COR-L47 (cell line): ENCODE measurements around the gene HEG1.
"Not testable (repeated sequence)": the region's sequence is repeated elsewhere in the genome, so short reads cannot be mapped to it uniquely, and the experiment has no call there.

Experiments
- DNase-seq: peaks from one replicate; lab custom pipeline; 2025; lab: John Stamatoyannopoulos, UW

HEG1 gene

DNA sequence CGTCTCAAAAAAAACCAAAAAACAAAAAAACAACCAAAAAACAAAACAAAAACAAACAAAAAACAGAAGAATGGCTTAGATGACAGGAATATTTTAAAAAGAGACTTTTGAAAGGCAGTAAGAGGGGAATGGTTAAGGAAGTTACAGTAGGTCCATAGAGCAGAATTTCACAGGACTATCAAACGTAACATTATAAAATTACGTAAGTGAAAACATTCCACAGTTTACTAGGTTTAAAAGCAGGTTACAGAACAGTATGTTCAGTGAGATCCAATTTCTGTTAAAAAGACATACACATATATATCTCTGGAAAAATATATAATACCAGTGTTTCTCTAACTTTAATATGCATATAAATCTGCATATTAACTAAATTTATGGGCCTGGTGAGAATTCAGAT lies 71.0 kb downstream of the HEG1 start:
- no peak for DNase-seq

DNA sequence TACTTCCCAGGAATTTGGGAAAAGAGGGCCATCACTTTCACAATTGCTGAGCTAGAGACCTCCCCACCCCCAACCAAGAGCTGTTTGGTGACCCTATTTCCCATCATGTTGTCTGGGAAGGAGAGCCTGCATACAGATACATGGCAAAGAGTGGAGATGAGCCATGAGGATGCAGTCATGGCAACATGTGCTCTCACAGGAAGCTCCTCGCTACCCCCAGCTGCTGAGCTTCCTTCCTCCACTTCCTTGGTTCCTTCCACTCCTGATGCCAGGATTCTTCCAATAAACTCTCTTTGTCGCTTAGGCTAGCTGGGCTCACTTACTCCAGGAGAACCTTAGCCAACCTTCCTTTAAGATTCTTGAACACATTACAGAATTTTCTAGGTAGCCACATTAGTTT lies 72.9 kb downstream of the HEG1 start:
- DNase-seq = no peak

DNA sequence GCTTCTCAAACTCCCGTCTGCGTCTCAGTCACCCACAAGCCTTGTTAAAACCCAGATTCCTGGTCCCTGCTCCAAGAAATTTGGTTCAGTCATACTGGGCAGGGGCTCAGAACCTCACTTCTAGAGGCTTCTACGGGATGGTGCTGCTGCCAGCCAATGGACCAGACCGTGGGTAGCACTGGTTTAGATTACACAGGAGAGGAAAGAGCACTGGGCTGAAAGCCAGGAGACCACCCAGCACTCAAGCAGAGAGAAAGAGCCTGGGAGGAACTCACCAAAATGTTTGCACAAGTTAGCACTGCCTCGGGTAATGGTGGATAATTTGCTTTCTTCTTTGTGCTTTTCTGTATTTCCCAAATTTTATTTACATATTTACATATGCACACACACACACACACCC lies 74.3 kb downstream of the HEG1 start:
- peak; percentile 19 for DNase-seq

DNA sequence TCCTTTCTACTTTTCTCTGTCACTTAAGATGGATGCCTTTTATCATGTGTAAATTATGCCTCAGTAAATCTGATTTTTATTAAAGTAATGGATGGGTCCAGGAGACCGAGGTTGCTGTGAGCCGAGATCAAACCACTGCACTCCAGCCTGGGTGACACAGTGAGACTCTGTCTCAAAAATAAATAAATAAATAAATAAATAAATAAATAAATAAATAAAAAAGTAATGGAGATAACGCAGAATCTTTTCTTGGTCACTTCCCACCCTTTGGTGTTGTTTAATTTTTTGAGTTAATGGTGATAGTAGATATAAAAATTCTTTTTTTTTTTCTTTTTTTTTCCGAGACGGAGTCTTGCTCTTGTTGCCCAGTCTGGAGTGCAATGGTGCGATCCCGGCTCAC lies 77.2 kb downstream of the HEG1 start:
- no peak for DNase-seq

DNA sequence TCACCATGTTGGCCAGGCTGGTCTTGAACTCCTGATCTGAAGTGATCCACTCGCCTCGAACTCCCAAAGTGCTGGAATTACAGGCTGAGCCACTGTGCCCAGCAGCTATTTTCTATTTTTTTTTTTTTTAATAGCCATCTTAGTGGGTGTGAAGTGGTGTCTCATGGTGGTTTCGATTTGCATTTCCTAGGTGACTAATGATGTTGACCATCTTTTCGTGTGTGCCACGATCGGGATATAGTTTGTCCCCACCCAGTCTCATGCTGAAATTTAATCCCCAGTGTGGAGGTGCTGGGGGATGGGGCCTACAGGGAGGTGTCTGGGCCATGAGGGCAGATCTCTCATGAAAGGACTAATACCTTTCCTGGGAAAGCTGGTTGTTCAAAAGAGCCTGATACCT lies 79.4 kb downstream of the HEG1 start:
- no peak for DNase-seq

DNA sequence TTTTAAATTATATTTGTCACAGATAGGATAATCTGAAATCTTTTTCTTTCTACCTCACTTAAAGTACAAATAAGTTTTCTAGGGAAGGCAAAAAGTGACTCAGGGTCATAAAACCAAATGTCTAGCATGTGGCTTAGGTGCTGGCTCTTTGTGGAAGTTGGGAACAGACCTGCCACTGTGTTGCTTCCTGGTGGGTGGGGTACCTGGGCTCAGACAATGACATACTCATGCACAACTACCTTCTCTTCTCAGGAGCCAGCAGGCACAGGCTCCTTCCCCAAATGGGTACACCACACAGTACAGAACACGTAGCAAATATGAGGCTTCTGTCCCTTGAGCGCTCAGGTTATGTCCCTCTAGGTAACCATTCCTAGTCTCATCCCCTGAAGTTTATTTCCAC lies 81.1 kb downstream of the HEG1 start:
- no peak for DNase-seq

DNA sequence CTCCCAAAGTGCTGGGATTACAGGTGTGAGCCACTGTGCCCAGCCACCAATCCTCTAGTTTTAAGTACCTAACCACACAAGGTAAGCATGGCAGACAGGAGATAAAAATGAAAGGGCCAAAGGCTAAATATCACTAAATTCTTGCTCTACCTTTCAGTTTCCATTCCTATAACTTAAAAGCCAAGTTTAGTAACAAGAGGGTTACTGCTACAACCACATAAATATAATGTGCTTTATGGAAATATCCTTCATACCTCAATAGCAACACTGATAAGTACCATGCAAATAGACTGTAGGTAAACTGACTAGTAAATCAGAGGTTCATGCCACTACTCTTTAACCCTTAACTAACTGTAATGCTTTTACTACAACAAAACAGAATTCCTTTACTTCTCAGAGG lies 82.5 kb downstream of the HEG1 start:
- DNase-seq = no peak

DNA sequence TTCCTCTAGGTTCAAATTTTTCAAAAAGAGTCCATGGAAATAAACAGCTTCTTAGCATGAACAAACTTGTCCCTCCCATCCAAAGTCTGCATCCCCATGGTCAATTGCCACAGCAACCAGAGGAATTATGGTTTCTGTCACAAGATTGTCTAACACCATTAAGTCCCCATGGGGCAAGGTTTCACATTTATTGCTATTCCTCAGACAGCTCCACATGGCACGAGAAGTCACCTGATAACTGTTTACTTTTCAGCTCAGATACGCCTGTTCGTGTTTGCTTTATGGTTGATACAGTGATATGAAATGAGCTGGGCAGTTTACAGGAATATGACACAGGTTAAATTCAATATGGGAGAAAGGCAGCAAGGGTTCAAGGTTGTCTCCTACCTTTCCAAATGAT lies 83.3 kb downstream of the HEG1 start:
- DNase-seq = peak; percentile 34

DNA sequence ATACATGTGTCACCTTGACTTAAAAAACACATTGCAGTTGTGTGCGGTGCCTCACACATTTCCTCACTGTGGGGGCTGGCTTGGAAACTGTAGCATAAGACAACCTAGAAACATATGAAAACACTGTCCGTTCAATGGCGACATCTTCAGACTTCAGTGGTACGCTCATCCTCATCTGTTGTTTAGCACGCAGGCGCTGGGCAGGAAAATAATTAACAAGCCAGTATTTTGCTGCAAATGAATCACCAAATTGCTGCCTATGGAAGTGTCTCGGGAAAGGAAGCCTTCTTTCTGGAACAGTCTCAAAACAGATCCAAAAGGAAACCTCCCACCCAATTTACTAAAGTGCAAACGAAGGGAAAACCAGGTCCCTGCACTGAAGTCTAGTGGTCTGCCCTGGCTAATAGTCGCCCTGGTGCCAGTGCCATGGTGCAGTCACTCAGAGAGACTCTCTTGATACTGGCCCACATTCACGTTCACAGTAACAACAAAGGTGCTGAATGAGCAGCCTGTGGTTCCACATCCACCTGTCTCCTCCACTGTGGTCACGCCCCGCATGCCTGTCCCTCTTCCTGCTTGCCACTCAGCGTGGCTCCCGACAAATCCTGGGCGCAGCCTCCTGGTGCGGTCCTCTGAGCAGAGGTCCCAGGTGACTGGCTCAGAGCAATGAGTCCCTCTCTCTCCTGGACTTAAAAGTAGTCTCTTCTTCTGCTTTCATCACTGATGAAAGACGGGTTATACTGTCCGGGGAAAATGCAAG lies 85.7 kb downstream of the HEG1 start:
- DNase-seq = no peak

DNA sequence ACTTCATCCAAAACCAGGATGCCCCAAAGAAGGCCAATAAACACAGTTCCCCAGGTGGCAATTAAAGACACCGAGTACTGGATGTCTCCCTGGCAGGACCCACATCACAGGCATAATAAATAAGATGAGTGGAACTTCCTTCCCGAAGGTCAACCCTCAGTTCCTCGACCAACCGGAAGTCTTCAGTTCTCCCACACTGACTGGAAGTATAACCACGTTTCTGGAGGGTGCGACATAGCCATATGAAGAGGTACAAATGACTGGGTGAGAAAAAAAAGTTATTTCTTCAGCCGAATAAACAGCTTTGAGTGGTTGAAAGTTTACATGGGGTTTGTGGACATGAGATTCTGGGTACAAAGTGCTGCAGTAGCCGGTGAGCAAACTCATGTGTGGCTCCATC lies 86.6 kb downstream of the HEG1 start:
- no peak for DNase-seq

DNA sequence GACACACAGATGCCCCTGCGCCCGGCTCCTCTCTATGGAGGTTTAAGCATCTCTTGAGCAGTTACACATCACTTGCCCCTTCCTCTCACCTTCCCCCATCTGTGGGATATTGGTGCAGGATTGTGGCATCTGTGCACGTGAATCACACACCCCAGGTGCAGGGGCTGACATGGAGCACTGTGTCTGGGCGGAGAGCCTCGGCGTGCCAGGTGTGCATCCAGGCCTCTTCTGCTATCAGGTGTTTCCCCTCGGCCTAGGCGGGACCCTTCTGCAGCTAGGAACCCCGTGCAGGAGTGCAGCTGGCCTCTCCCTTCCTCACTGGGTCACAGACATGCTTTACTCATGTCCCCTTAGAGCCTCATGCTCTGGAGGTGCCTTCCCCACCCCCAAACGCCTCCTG lies 87.8 kb downstream of the HEG1 start:
- no peak for DNase-seq

DNA sequence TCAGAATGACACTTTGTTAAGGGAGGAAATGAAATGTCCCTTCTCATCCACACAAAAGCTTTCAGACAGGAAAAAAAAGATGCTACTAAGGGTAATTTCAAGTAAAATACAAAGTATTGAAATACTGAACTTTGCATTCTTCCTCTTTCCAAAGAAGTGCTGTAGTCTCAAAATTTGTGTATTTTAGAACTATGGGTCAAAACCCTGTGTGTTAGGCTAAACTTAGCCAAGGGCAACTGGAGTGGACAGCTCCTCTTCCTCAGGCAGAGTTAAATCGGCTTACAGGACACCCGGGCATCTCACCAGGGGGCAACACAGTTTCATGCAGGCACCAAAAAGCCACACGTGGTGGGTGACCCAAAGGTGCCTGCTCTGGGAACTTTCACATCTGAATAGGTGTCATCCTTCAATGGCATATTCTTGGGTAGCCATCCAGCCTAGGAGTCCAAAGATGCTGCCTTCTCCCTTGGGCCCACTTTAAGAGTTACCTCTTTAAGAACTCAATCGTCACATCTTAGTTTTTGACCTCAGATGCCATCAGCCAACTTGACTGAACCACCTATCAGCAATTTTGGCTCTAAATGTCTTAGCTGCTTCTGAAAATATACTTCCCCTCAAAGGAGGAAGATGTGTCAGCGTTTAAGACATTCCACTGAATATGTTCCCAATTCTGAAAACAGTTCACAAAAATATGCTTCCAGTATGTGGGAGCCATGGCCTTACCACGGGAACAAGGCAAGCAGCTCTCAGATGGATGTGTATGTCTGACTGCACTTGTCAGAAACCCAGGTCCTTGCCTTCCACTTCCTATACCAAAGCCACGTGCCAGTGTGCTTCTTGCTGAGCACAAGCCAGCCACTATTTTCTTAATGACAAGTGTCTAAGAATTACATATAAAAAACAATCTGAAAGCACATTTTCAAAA lies 89.0 kb downstream of the HEG1 start:
- DNase-seq = no peak

DNA sequence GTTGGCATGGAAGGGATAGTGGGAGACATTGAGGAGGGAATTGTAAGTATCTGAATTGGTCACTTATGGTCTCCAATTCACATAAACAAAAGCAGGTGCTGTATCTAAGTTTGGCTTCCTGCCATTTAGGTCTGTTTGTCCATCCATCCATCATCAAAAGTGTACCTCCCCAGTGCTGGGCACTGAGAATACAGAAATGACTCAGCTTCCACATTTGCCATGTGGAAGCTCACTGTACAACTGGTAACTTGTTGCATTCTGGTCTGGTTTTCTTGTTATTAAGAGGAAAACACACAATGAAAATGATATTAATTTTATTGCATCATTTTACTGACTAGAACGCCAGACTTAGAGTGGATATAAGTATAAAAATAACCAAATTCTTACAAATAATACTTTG lies 90.4 kb downstream of the HEG1 start:
- peak; percentile 34 for DNase-seq

DNA sequence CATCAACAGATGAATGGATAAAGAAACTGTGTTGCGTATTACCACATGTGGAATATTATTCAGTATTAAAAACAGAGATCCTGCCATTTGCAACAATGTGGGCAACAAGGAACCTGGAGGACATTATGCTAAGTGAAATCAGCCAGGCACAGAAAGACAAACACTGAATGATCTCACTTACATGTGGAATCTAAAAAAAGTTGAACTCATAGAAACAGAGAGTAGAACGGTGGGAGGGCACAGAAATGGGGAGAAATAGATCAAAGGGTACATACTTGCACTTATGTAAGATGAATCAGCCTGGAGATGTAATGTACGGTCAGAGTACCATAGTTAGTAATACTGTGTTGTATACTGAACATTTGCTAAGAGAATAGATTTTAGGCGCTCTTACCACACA lies 91.4 kb downstream of the HEG1 start:
- no peak for DNase-seq

DNA sequence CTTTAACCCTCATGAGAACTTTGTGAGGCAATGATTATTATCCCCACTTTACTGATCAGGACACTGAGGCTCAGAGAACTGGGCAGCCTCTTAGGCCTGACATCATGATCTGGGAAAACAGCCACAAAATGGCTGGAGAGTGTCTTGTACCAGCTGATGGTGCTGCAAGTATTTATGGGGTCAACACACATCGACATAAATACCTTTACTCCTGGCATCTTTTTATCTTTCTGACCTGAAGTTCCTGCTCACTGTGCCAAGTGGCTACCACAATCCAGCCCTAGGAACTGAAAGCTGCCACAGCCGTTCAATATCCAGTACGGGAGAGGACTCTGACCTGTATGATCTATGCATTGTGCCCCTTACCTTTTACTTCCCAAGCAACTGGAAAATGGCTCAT lies 92.0 kb downstream of the HEG1 start:
- no peak for DNase-seq

DNA sequence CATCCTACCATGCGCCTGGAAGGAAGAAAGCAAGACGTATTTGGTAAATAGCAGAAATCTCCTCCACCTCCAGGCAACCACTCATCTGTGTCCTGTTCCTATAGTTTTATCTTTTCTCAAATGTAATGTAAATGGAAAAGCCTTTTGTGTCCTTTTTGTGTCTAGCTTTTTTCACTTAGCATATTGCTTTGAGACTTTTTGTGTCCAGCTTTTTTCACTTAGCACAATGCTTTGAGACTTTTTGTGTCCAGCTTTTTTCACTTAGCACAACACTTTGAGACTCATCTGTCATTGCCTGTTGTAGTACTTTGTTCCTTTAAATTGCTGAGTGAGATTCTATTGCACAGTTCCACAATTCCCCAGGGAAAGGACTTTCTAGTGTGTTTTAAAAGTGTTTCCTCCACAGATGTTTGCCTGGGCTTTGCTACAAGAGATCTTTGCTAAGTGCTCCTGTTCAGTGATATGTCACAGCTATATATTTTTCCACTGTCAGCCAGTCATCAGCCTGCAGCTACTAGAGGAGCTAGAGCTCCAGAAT lies 93.3 kb downstream of the HEG1 start:
- no peak for DNase-seq

DNA sequence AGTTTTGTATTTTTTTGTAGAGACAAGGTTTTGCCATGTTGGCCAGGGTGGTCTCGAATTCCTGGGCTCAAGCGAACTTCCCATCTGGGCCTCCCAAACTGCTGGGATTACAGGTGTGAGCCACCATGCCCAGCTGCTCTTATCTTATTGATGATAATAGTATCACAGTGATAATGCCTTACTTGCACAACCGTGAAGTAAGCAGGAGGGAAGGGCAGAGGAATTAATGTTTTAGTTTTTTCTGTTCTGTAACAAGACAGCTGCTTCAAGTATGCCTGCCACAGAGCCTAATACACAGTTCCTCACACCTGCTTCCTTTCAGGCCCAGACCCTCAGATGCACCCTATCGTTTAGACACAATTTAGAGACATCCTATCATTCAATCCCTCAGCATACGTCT lies 95.1 kb downstream of the HEG1 start:
- no peak for DNase-seq

DNA sequence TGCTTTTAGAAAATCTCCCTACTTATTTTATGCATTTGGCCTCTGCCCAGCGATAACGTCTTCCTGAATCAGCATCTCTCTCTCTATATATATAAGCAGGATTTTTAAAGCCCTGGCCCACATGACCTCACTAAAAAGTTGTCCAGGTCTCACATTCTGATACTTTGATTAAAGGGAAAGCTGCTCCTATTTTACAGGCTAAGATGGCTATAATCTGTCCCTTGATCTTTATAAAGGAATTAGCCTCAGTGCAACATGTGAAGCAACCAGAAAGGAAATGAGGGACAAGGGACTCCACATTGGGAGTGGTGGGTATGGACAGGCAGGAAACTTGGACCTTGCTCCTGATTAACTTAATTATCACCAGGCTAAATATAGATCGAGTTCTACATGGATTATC lies 95.7 kb downstream of the HEG1 start:
- no peak for DNase-seq

DNA sequence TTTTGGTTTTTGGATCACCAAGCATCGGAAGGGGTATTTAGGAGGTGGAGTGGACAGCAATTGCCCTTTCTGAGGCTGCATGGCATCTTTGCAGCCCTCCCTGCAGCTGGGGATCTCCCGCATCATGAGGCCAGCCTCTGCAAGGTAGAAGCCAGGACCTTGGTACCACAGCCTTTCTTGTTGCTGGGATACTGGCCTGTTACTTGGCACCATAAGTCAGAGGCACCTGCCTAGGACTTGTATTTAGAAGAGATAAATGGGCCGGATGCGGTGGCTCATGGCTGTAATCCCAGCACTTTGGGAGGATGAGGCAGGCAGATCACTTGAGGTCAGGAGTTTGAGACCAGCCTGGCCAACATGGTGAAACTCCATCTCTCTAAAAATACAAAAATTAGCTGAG lies 97.8 kb downstream of the HEG1 start:
- not testable (repeated sequence) for DNase-seq

DNA sequence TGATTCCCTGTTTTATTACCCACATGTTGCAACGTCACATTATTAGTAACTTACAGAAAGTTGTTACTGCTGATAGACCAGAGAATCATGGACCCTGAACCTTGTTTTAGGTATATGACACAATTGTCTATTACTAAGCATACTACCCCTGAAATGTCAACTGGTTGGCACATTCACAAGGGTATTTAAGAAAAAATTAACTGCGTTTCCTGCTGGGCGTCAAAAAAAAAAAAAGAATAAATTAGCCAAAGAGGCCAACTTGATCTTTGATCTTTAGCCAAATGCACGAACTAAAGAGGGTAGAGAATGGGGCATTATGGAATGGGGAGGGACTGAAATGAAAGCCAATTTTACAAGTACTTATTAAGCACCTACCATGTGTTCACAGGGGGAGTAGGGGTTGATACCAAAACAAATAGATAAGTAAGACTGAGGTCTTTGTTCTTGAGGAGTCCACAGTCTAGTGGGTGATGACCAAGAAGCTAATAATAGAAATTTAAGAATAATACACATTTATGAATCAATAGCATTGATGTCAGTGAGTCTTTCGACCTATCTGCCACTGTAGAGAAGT lies 103.4 kb downstream of the HEG1 start:
- no peak for DNase-seq

DNA sequence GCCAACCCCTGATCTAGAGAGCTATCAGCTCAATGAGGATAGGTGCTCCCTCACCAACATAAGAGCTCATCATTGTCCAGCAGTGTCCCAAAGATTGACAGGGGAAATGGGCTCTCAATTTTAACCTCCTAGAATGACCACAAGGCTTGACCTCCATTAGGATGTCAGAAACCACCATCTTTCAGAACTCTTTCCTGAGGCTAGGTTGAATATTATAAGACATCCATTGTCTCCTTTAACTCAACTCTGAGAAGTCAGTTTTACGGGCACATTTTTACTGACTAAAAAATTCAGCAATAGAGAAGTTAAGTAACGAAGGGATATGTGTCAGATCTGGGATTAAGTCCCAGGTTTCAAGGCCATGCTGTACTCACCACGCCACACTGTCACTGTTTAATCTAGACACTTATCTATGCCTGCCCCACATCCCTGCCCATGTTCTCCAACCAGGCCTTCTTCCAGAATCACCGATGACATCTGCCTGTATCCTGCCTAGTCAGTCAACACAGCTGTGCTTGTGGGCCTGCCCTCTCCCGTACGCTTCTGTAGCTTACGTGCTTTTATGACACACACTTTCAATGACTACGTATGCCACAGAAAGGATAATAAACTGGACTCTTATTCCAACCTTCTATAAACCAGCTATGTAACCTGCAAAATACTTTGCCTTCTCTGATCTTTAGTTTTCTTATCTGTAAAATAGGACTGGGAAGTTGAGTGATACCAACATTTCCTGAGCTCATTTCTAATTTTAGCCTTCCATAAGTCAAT lies 104.1 kb downstream of the HEG1 start:
- no peak for DNase-seq

DNA sequence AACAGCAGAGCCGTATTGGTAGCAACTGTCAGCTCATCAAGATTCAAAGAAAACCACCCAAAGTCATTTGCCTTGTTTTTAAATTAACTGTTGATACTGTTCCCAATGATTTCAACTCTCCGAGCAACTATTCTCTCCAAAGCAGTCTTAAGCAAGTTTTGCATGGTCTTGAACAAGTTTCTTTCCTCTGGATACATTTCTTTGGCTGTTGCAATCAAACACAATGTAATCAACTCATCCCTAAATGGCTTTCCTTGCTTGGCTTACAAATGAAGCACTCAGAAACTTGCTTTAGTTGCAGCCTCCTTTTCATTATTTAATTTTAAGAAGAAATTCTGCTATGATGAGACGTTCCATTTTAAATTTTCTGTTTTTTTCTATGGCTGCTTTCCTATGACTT lies 105.8 kb downstream of the HEG1 start:
- DNase-seq = no peak
